CD4-positive, alpha-beta T cell treated with Interleukin-4 for 4 hours (primary cell): Measurements from ENCODE around the gene SUDS3.

Experiments
- DNase-seq: peaks from one replicate; pipeline ENCODE4 v3.0.0-alpha.2; 2020

Gene SUDS3

GRCh38 chr12:118456741-118457140 is 80.4 kb downstream of the SUDS3 start:
- no peak for DNase-seq

DNA sequence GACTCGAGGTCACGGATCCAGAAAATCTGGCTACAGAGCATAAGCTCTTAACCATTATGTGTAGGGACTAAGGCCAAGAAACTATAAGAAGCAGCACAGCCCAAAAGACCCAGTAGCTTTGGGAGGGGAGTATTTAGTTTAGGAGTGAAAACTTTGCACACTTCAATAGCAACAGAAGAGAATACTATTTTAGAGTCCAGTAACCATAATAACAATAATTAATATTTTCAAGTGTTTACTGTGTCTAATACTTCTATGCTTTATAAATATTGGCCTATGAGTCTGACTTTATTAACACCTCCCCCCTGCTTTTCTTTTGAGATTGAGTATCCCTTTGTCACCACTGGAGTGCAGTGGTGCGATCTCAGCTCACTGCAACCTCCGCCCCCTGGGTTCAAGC is 82.8 kb downstream of the SUDS3 start:
- DNase-seq: no peak

GRCh38 chr12:118463677-118464076 is 87.3 kb downstream of the SUDS3 start:
- no peak for DNase-seq

- DNase-seq: no peak
Measured at GRCh38 chr12:118465706-118466105, 89.4 kb downstream of the SUDS3 start.
